H54 (cell line): ENCODE results near the gene TOP3B.
"Not testable (repeated sequence)": the region's sequence is repeated elsewhere in the genome, so short reads cannot be mapped to it uniquely, and the experiment has no call there.

Experiments used
- DNase-seq: peaks from one replicate; pipeline ENCODE4 v3.0.0; 2011; ENCODE audit warnings: low spot score, mixed read lengths; ENCODE audit not compliant: insufficient read length
- FAIRE-seq: peaks from 3 replicates; lab custom pipeline; 2011; peaks lifted over from hg19 to GRCh38; lab: Jason Lieb, UNC
- POLR2A ChIP-seq: IDR thresholded peaks from 2 replicates; pipeline ENCODE4 v1.6.1; 2011; ENCODE audit warnings: low read depth, mild to moderate bottlenecking, low read length

The TOP3B gene

DNA sequence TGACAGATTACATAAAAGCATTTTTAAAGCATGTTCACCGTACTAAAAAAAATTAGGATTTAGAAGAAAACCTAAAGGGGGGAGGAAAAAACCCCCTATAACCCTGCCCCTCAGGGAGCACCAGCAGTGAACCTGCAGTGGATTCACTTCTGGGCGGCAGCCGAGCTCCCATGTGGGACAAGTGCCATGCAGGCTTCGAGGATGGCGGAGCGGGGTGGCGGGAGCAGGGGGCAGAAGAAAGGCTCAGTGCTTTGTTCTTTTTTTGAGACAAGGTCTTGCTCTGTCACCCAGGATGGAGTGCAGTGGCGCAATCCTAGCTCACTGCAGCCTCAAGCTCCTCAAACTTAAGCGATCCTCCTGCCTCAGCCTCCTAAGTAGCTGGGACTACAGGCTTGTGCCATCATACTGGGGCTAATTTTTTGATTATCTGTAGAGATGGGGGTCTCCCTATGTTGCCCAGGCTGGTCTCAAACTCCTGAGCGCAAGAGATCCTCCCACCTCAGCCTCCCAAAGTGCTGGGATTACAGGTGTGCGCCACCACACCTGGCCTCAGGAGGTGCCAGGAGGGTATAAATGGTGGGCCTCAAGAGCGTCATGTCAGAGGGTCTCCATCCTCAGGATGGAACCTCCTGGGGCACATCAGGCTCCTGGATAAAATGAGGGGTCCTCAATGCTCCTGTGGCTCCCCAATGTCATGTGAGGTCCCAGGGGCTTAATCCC lies 64.0 kb downstream of the TOP3B start:
- FAIRE-seq (no peak), DNase-seq (no peak)
- TF ChIP-seq POLR2A, result no peak

DNA sequence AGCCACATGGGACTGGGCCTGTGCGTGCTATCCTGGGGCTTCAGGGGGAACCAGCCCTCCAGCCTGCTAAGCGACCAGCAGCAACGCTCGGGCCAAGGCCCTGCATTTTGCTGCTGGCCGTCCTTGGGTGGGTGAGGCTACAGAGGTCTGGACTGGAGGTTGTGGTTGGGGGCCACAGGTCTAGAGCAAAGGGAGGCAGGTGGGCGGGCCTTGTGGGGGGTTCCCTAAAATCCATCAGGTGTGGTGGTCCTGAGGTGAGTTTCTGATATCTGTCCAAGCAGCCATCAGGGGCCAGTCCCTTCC lies 64.7 kb downstream of the TOP3B start:
- TF ChIP-seq POLR2A, result no peak
- no peak for FAIRE-seq
- DNase-seq, result no peak

DNA sequence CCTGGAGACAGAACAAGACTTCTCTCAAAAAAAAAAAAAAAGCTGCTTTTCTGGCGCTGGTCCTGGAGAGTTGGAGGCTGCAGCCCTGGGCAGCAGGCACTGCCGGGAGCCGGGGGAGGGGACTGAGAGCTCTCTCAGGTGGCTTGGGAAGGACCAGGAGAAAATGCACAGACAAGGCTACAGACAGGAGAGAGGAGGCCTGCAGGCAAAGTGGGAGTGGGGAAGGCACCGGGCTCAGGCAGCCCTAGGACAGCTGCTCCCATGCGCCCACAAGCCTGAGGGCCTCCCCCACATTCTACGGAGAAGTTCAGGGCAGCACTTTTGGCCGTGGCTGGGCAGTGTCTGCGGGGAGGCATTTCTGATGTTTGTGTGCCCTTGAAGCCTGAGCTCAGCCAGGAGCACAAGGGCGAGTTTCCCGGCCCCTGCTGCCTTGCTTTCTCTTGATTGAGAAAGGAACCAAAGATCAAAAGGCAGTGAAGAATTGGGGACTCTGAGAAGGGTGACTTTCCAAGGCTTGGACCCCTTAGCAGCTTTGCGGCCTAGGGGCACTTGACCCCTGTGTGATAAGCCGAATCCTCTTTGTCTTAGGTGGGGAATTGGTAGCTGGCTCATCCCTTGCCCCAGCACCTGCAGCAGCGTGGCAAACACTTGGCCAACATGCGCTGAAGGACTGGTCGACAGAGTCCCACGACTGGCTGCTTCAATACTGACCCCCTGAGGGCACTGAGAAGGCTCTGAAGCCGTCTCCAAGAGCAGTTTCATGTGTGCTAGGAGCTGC lies 65.2 kb downstream of the TOP3B start:
- no peak for DNase-seq
- FAIRE-seq, result no peak
- TF ChIP-seq POLR2A, result no peak

DNA sequence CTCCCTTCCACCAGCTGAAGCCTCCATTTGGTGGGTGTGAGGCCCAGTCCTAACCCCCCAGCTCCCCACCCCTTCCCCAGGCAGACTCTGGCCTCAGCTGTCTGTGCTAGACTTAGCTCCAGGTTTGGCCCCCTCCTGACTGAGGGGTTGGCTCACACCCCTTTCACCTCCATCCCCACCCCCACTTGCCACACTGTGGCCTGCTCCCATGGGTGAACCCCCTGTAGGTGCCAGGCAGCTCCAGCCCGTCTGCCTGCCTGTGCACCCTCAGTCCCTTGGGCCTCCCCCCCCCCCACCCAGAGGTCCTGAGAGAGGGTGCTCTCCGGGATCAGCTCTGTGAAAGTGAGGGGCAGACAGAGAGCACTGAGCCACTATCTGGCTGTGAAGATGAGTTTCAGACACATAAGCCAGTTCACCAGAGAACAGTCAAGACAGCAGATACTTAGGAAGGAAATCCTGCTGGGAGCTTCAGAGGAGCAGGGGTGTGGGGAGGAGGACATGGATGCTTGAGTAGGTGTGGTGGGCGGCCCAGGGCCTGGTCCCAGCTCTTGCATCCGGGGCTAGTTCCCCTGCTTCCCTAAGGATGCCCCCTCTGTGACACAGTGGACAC lies 66.2 kb downstream of the TOP3B start:
- FAIRE-seq (no peak), DNase-seq (no peak)
- no peak for TF ChIP-seq POLR2A

DNA sequence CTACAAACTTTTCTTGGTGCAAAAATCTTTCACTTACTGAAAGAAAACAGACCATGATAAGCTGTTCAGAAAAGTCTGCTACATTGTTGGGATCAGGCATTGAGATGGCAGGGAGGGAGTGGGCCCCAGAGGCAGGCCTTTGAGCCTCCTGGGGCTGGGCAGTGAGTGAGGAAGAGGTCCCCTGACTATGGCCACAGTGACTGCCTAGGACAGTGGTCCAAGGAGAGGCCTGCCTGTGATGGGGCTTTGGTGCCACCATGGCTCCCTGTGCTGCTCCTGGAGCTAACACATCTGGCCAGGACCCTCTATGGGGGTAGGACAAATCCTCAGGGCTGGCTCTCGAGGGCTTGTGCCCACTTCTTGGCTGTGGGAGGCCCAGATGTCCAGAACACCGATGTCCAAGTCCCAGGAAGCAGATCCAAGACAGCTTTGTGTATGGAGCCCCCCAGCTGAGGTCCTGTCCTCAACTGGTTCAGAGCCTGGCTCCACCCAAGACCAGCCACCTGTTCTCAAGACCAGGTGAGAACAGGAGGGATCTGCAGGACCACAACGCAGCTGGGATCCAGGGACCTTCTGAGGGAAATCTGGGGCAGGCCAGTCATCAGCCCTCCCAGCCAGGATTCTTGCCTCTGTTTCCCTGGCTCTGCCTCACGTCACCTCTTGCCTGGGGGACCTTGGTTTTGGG lies 66.8 kb downstream of the TOP3B start:
- DNase-seq, result no peak
- FAIRE-seq, result no peak
- no peak for TF ChIP-seq POLR2A

DNA sequence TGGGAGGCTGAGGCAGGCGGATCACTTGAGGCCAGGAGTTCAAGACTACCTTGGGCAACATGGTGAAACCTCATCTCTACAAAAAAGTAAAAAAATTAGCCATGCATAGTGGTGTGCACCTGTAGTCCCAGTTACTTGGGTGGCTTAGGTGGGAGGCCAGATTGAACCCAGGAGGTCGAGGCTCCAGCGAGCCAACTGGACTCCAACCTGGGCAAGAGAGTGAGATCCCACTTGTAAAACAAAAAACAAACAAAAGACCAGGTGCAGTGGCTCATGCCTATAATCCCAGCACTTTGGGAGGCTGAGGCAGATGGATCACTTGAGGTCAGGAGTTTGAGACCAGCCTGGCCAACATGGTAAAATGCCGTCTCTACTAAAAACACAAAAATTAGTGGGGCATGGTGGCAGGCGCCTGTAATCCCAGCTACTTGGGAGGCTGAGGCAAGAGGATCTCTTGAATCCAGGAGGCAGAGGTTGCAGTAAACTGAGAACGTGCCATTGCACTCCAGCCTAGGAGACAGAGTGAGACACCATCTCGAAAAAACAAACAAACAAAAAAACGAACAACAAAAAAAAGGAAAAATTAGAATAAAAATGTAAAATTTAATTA lies 68.4 kb downstream of the TOP3B start:
- not testable (repeated sequence) for FAIRE-seq, DNase-seq

DNA sequence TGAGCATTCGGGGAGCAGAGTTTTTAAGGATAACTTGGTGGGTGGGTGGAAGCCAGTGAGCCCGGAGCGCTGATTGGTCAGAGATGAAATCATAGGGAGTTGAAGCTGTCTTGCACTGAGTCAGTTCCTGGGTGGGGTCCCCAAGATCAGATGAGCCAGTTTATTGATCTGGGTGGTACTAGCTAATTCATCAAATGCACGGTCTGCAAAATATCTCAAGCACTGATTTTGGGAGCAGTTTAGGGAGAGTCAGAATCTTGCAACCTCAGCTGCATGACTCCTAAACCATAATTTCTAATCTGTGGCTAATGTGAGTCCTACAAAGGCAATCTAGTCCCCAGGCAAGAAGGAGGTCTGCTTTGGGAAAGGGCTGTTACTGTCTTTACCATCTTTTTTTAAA lies 72.2 kb downstream of the TOP3B start:
- FAIRE-seq, DNase-seq: not testable (repeated sequence)

DNA sequence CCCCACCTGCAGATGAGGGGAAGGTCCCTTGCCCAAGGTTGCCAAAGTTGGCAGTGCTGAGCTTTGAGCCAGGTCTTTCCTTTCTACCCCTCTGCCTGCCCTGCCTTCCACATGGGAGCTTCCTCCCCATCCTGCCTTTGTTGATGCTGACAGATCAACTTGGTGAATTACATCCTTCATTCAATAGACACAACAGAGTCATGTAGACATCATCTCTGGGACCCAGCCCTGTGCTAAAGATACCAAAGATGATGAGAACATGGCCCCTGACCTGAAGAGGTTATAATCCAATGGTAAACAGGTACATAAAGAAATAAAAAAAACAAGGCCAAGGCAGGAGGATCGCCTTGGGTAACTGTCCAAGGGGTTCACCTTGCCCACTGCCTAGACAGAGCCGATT lies 72.7 kb downstream of the TOP3B start:
- no peak for FAIRE-seq
- DNase-seq, result no peak
- no peak for TF ChIP-seq POLR2A

DNA sequence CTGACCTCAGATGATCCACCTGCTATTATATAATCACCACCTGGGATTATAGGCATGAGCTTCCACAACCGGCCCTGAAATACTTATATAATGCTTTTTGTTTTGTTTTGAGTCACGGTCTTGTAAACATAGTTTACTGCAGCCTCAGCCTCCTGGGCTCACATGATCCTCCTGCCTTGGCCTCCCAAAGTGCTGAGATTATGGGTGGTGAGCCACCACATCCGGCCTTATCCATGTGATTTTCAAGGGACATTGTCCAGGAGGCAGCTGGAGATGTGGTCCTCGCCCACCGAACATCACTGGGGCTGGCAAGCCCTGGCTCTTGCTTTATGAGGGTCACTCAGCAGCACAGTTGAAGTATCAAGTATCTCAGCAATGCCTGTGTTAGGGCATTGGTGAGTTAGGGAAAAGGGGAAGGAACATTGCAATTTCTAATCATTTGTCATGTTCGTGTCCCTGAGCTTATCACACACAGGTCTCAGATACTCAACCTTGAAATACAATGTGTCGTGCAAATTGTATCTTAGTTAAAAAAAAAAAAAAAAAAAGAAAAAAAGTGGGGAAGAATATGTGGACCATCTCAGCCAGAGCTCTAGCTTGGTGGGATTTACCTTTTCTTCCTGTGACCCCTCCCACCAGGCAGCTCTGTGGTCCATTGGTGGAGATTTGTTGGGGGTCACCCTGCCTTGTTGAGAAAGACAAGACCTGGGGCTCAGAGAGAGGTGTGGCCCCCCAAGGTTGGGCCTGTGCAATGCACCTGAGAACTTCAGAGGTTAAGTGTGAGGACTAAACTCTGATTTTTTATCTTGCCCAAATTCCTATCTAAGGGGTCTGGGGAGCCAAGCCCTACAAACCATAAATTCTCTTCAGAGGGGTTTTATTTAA lies 74.7 kb downstream of the TOP3B start:
- no peak for TF ChIP-seq POLR2A
- DNase-seq (no peak), FAIRE-seq (no peak)
